HG03460 (cell line): ENCODE measurements around the gene STXBP6.
"Not testable (repeated sequence)": the region's sequence is repeated elsewhere in the genome, so short reads cannot be mapped to it uniquely, and the experiment has no call there.

ENCODE experiments used
- ATAC-seq: cut with Tn5 transposase; IDR thresholded peaks from one replicate; pipeline ENCODE4 v1.9.1; 2021; ENCODE audit not compliant: unreplicated experiment

STXBP6 gene

DNA sequence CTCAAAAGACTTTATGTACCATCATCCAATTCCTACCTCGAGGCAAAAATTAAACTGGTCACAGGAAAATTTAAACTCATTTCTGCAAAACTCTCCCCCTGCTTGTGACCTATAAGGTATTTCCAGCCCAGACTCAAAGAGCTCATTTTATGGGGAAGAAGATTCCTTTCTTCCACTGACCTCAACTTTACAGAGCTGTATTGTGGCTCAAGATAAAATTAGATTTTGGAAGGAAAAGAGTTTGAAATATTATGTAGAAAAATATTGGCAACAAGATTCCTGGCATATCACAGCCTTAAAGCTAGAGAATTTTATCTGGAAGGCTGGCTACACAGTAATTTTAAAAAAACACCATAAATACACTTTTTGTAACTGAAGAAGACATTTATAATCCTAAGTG lies 91.7 kb downstream of the STXBP6 start:
- no peak for ATAC-seq

DNA sequence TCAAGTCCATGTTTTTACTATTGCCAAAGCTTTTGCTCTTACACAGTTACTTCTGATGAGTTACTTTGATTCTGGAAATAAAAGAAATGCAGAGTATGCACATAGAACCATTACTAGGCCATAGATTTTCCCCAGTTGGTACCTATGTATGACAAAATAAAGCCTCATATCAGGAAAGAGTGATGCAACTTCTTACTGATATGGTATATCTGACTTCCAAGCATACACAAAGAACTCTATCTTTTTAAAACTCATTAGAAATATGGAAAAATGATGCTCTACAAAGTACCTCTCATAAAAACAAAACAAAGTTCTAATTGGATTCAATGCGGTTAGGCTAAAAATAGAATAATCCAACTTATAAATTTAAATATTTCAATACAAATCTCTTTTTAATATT lies 92.1 kb downstream of the STXBP6 start:
- ATAC-seq: no peak

- no peak for ATAC-seq
These were observed 93.8 kb downstream of the STXBP6 start for GRCh38 chr14:24956104-24956503.

- no peak for ATAC-seq
These were observed 95.3 kb downstream of the STXBP6 start for GRCh38 chr14:24954700-24955037.

GRCh38 chr14:24954037-24954699 lies 95.8 kb downstream of the STXBP6 start:
- ATAC-seq: peak; percentile 82

- no peak for ATAC-seq
These were observed 96.9 kb downstream of the STXBP6 start for GRCh38 chr14:24952851-24953666.

DNA sequence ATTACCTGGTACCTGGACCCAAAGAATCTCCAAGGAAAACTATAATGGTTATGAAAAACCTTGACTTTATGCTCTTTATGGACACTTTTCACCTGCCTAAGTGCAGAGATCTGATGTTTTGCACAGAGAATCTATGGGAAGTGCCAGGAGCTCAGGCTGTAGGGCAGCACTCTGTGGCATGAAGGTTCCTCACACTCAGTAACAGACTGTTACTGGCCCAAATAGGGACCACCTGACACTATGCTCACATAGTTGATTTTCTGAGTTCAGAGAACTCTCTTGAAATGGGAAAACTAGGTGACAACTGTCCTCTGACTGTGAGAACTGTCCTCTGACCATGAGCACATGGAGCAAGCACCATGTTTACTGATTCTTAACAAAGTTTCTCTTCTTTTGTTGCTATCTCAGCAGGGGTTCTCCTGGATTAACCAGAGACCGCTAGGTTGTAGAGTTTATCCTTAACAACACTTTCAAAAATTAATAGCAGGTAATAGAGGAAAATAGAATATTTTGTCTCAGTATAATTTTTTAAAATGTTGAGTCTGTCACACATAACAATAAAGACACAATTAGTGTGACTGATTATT lies 101.6 kb downstream of the STXBP6 start:
- ATAC-seq: no peak

GRCh38 chr14:24947131-24947530 lies 102.8 kb downstream of the STXBP6 start:
- ATAC-seq: no peak

GRCh38 chr14:24944800-24945199 lies 105.1 kb downstream of the STXBP6 start:
- no peak for ATAC-seq

- no peak for ATAC-seq
These were observed 106.9 kb downstream of the STXBP6 start for GRCh38 chr14:24943024-24943423.

GRCh38 chr14:24941719-24942118 lies 108.2 kb downstream of the STXBP6 start:
- ATAC-seq: no peak

- ATAC-seq: no peak
These were observed 109.6 kb downstream of the STXBP6 start for GRCh38 chr14:24940213-24940783.

- ATAC-seq: no peak
These were observed 111.4 kb downstream of the STXBP6 start for GRCh38 chr14:24938593-24938992.

- ATAC-seq: no peak
These were observed 112.6 kb downstream of the STXBP6 start for GRCh38 chr14:24937300-24937699.

DNA sequence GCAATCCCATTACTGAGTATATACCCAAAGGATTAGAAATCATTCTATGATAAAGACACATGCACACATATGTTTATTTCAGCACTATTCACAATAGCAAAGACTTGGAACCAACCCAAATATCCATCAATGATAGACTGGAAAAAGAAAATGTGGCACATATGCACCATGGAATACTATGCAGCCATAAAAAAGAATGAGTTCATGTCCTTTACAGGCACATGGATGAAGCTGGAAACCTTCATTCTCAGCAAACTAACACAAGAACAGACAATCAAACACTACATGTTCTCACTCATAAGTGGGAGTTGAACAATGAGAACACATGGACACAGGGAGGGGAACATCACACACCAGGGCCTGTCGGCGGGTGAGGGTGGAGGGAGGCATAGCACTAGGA lies 113.2 kb downstream of the STXBP6 start:
- not testable (repeated sequence) for ATAC-seq

GRCh38 chr14:24935796-24936195 lies 114.2 kb downstream of the STXBP6 start:
- ATAC-seq: no peak

DNA sequence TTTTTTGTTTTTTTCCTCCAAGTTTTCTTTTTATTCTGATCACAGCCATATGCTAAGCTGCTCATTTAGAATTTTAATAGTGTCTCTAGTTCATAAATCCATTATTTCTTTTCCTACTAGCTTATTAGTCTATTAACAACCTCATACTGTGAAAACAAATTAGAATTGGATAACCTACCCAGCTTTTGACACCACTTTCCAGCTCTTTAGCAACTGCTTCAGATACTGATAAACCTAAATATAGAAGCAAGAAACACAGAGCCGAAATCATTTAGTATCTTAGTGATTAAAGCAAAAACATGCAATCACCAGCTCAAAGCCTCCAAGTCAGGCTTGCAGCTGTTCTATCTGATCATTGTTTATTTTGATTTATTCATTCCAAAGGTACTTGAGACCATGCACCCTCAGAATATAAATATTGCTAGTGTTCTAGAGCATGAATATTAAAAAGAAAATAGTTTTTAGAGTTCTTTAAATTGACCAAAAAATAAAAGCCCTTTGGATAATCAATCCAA lies 121.5 kb downstream of the STXBP6 start:
- no peak for ATAC-seq

DNA sequence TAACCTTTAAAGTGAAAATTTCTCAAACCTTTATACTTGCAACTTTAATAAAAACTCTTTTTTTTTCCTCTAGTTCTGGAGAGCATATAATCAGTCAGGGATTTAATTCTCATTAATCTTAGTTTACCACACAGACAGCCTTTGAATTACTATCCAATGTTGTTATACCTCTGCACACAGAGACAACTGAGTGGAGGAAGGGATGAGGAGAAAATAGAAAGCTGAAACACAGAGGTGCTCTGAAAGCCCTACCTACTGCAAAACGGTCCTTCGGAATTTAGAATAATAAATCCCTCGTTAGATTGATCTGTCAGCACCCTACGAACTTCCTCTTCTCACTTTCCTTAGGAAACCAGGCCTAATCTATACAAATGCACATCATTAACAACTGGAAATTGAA lies 122.1 kb downstream of the STXBP6 start:
- ATAC-seq: no peak

GRCh38 chr14:24925771-24926374 lies 124.1 kb downstream of the STXBP6 start:
- no peak for ATAC-seq

GRCh38 chr14:24924544-24924943 lies 125.4 kb downstream of the STXBP6 start:
- ATAC-seq: no peak

GRCh38 chr14:24921903-24922302 lies 128.0 kb downstream of the STXBP6 start:
- ATAC-seq: no peak
